ENCODE measurements around the gene JAKMIP1.
A peak's percentile ranks its signal among the peaks of the same experiment; 100 is the strongest.
"Not testable (repeated sequence)": the region's sequence is repeated elsewhere in the genome, so short reads cannot be mapped to it uniquely, and the experiment has no call there.

The JAKMIP1 gene

DNA sequence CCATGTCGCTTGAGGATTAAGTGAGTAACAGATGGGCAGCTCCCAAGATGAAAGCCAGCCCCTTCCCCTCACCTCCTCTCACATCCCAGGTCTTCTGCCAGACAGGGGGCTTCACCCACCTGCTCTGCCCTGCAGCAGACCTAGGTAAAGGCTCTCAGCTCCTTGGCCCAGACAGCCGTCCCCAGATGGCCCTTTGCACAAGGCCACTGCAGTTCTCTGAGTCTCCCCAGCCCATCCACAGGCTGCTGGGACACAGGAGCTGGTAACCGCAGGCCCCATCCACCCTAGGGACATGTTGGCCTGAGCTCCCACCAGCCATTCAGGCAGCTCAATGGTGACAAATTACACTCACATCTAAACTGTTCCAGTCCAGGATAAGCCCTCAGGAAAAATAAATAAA is 197.4 kb downstream of the JAKMIP1 start:
- DNase-seq: no peak

- DNase-seq: no peak
These were observed 197.9 kb downstream of the JAKMIP1 start for GRCh38 chr4:6002492-6002833.

- DNase-seq: no peak
These were observed 198.5 kb downstream of the JAKMIP1 start for GRCh38 chr4:6001680-6002491.

DNA sequence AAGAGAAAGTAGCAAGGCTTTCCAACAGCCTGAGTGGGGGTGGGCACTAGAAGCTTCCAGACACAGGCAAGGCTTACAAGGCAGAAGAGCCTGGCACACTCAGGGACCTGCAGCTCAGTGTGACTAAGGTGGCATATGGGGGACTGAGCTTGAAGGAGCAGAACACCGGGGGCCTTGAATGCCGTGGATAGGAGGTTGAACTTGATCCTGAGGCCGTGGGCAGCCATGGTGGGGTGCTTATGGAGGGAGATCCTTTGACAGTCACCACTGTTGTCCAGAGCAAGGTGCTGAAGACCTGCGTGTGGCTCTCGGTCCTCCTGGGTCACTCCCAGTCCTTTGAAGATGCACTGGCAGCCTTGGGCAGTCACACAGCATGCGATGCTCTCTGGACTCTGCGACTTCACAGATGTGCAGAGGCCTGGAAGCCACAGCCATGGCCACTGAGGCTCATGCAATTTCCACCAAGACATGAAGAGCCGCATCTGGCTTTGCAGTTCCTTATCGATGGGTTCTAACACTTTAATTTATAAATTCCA is 200.5 kb downstream of the JAKMIP1 start:
- no peak for DNase-seq

DNA sequence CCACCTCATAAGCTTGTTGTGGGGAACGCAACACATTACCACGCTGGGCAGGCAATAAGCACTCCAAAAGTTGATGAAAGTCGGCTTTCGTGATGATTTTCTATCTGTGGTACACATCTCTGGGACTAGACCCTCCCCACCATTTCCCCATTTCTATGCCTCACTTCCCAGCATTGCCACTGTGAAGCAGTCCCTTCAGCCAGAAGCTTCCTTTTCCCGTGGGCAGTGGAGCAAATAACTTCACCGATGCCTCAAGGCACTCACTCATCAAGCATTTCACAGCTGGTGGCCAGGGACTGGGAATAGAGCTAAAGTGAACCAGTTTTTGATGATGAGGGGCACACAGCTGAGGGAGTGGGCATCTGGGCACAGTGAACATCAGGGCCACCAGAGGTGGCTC is 201.0 kb downstream of the JAKMIP1 start:
- no peak for DNase-seq

DNA sequence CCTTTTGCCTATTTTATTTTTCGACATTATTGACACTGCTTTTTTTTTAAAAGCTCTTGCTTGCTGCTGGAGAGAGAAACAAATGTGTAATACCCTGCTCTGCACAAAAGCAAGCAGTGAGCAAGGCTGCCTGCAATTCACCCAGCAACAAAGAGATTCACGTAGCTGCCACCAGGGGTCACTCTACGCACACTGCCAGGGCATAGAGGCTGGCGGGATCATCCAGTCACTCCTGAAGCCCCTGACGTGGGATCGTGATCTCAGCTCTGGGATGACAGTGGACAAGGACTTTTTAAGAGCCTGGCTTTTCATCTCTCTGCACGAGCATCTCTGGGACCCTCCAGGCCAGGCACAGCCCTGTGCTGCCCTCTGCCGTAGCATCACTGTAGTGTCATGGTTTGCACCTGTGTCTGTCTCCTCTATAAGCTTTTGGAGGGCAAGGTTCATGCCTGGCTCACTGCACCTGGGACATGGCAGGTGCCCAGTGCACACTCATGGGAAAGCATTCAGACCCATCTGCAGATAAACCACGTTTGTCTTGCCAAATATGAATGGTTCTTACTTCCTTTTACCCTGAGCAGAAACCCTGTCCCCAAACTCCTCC is 201.9 kb downstream of the JAKMIP1 start:
- peak; percentile 64 to 87 (median 81) for DNase-seq

GRCh38 chr4:5996641-5997040 is 203.7 kb downstream of the JAKMIP1 start:
- DNase-seq: peak in 2 of 3 experiments; percentile 22 to 58

GRCh38 chr4:5995901-5996623 is 204.3 kb downstream of the JAKMIP1 start:
- DNase-seq: peak in 1 of 3 experiments; percentile 31

DNA sequence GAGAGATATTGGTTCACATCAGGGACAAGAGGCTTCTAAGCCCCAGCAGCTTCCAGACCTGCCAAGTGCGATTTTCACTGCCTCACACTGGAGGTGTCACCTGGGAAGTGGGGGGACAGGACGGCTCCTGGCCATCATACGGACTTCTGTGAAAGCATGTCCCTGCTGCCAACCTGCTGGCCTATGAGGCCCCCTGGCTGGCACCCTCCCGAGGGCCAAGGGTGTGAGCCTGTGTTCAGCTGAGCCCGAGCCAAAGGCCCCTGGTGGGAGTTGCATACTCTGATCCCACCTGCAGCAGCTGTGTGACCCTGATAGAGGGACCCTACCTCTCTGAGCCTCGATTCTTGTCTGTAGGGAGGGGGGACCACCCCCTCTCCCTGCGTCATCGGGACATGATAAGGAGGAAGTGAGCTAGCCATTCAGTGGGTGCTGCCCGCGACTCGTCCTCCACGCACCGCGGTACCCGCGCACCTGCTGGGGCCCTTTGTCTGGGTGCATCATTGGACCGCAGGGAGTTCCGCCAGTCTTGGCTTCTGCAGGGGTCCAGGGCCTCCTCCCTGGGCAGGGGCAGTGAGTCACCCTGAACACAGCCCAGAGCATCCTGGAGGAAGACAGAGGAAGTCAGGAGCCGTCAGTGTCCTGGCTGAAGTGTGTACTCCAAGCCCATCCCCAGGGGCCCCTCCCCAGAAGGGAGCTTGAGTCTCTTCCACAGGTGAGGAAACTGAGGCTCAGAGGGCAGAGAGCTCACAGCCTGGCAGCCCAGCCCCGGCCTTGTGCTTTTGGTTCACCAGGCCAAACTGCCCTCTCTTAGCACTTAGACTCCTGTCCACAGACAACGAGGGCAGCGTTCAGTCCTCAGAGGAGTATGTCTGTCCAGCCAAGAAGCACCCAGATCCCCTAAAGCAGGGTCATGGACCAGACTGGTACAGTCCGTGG is 206.2 kb downstream of the JAKMIP1 start:
- no peak for DNase-seq

- DNase-seq: not testable (repeated sequence)
These were observed 207.0 kb downstream of the JAKMIP1 start for GRCh38 chr4:5993346-5993745.

DNA sequence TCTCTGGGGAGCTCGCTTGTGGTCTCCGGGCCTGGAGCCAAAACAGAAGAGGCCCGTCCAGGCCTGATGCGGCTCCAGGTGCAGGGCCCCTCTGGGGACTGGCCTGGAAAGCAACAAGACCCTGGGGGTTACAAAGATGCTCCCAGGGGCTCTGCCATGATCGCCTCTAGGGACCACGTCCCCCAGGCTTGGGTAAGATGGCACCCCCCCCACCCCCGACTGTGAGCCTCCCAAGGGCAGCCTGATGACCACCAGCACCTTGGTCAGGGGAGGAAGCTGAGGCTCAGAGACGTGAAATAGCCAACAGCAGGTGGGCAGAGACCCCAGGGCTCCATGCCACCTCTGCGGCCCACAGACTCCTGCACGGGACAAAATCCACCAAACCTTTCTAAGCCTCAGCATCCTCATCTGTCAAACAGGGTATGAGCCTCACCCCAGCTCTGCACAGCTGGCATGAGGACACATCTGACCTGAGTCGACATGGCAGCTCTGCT is 207.5 kb downstream of the JAKMIP1 start:
- DNase-seq: no peak

DNA sequence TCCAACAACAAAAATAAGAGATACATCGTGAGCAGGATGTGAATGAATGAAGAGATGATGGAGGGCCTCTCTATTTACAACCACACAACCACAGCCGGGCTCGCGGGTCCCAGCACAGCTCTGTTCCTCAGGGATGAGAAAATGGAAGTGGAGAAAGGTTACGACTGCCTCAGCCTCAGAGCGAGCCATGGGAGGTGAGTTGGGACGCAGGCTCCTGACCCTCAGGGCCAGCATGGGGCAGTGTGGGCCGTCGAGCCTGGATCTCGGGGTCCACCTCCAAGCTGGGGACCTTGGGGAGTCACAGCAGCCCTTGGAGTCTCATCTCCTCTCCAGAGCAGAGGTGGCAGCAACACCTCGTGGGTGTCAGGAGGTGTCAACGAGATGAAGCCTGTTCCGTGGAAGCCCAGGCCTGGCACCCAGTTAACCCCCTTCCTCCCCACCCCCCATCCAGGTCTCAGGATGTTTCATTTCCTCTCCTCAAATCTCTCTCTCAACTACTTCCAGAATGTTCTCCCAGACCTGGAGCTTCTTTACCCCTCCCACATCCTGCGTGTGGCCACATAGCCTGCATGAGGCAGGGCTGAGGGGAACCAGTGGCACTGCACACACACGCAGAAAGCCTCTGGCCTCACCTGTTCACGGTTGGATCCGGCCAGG is 208.1 kb downstream of the JAKMIP1 start:
- DNase-seq: peak in 1 of 3 experiments; percentile 75

GRCh38 chr4:5991405-5991804 is 208.9 kb downstream of the JAKMIP1 start:
- no peak for DNase-seq

DNA sequence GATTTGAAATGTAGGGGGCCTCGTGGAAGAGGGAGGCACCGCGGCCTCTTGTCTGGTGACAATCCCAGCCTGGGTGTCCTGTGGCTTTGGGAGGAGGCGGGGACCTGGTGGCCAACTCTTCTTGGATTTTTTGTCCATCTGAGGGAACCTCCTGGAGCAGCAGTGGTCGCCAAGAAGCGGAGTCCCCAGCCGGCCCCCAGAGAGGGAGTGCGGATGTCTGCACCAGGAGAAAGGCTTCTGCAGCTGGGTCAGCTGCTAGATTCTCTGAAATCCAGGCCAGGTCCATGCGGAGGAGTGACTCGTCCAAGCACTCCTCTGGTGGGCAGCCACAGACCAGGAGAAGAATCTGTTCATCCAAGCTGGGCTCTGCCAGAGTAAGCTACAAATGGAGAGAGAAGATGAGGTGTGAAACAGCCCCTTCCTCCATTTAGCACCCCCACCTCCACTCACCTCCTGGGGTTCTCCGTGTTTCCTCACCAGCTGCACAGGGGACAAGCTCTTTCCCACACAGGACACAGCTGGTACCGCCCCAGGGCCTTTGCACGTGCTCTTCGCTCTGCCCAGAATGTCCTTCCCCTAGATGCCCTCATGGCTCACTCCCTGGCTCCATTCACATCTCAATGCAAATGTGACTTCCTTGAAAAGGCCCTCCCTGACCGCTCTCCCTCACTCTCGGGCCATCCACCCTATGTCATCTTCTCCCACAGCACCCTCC is 209.7 kb downstream of the JAKMIP1 start:
- DNase-seq: no peak

- no peak for DNase-seq
These were observed 210.8 kb downstream of the JAKMIP1 start for GRCh38 chr4:5989236-5990225.

- no peak for DNase-seq
These were observed 212.1 kb downstream of the JAKMIP1 start for GRCh38 chr4:5988086-5988845.

GRCh38 chr4:5984843-5985242 is 215.5 kb downstream of the JAKMIP1 start:
- no peak for DNase-seq

- no peak for DNase-seq
These were observed 218.0 kb downstream of the JAKMIP1 start for GRCh38 chr4:5982156-5982973.

All from NCI-H1417 (cell line).